NB4 (cell line): ENCODE results near the gene ATAD3A.

Experiments
- POLR2A ChIP-seq: IDR thresholded peaks from 2 replicates; pipeline ENCODE4 v1.6.1; 2011; ENCODE audit warnings: mild to moderate bottlenecking; ENCODE audit not compliant: insufficient read length; ENCODE audit errors: extremely low read depth
- TF ChIP-seq, protein P1 (sequence below): IDR thresholded peaks from one replicate; pipeline ENCODE4 v1.5.1; 2012; ENCODE audit warnings: low read depth, low read length

DNA sequence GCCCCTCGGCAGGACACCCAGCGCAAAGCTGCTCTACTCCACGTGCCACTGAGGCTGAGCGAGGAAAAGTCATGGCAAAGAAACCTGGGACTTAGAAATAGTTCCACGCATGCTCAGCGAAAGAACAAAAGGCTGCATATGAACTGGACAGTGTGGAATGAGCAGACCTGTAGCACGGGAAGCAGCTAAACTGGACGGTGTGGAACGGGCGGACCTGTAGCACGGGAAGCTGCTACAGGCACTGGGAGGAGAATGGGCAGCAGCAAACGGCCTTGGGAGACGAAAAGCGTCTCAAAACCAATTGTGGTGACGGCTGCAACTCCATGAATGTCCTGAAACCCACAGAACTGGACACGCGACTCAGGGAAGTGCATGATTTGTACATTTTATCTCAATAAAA is 47.1 kb downstream of the ATAD3A start:
- TF ChIP-seq POLR2A = no peak
- TF ChIP-seq, protein P1, sequence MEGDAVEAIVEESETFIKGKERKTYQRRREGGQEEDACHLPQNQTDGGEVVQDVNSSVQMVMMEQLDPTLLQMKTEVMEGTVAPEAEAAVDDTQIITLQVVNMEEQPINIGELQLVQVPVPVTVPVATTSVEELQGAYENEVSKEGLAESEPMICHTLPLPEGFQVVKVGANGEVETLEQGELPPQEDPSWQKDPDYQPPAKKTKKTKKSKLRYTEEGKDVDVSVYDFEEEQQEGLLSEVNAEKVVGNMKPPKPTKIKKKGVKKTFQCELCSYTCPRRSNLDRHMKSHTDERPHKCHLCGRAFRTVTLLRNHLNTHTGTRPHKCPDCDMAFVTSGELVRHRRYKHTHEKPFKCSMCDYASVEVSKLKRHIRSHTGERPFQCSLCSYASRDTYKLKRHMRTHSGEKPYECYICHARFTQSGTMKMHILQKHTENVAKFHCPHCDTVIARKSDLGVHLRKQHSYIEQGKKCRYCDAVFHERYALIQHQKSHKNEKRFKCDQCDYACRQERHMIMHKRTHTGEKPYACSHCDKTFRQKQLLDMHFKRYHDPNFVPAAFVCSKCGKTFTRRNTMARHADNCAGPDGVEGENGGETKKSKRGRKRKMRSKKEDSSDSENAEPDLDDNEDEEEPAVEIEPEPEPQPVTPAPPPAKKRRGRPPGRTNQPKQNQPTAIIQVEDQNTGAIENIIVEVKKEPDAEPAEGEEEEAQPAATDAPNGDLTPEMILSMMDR = no peak
